ENCODE results near the gene RAD18.
A peak's percentile ranks its signal among the peaks of the same experiment; 100 is the strongest.

The RAD18 gene

GRCh38 chr3:8963137-8963853, at the start of gene RAD18:
Gene RAD18, minus strand, starts transcription at chr3:8963472. Its CDS starts 87 bp downstream, at chr3:8963385.
- DNase-seq = peak; percentile 93

GRCh38 chr3:9012521-9012920, 49.2 kb upstream of the RAD18 start:
- DNase-seq = no peak

DNA sequence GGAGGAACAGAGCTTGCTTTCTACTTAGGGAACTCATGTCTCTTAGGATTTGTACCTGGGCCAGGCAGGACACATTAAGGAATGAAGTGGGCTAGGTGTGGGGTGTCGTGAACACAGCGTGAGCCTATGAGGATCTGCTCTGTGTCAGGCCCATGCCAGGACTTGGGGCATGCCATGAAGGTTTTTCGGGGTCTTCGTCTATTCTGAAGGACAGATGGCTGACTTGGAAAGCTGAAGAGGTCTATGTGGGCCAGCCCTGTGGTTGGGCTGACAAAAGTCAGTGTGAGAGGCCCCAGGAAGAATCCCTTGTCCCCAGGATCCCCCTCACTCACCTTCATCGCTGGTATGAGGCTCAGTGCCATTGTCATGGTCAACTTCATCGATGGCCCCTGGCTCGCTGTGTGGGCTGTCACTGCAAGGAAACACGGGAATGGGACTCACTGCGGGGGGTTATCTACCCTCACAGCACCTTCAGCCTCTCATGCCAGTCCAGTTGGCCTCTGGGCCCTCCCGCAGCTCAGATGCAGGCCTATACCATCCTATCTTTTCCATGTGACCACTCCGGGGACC, 46.8 kb upstream of the RAD18 start:
- no peak for DNase-seq

GRCh38 chr3:9008550-9009255, 45.4 kb upstream of the RAD18 start:
- no peak for DNase-seq

DNA sequence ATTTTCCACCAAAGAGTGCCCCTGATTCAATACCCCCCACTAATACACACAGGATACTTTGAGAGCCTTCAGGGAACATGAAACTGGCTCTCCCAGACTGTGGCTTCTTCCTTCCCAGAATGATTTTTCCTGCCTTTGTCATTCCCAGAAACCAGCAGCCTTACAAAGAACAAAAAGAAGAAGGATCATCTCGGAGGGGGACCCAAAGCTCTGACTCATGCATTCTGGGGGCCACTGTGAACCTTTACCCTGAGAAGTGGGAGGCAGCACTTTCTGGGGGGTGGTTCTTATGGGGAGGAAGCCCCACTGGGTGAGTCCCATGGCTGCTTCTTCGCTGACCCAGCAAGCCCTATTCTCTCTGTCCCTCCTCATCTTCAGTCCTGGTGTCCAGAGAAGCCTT, 44.7 kb upstream of the RAD18 start:
- DNase-seq = no peak

- DNase-seq = no peak
These were observed 43.9 kb upstream of the RAD18 start for GRCh38 chr3:9007213-9007612.

- DNase-seq = no peak
These were observed 36.8 kb upstream of the RAD18 start for GRCh38 chr3:9000041-9000440.

- DNase-seq = no peak
These were observed 33.9 kb upstream of the RAD18 start for GRCh38 chr3:8997151-8997550.

- no peak for DNase-seq
These were observed 33.4 kb upstream of the RAD18 start for GRCh38 chr3:8996681-8997121.

- DNase-seq = no peak
These were observed 32.9 kb upstream of the RAD18 start for GRCh38 chr3:8996216-8996615.

DNA sequence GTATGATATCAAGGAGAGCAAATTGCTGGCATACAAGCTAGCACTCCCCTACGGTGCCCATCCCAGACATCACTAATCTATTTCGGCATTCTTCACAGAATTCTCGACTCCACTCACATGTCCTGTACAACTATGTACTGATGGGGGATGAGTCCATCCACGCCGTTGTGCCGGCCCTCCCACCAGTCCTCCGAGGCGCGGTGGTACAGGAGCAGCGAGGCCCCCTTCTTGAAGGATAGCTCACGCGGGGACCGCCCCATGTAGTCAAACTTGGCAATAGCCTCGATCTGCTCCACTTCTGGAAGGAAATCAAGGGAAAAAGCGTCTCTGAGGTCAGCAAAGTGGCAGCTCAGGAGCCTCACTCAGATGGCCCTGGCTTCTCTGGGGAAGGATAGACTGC, 31.0 kb upstream of the RAD18 start:
- DNase-seq = no peak

- no peak for DNase-seq
These were observed 30.1 kb upstream of the RAD18 start for GRCh38 chr3:8993331-8993730.

- DNase-seq = no peak
These were observed 29.6 kb upstream of the RAD18 start for GRCh38 chr3:8992854-8993253.

GRCh38 chr3:8992199-8992598, 28.9 kb upstream of the RAD18 start:
- no peak for DNase-seq

GRCh38 chr3:8990266-8991215, 27.3 kb upstream of the RAD18 start:
- DNase-seq = no peak

DNA sequence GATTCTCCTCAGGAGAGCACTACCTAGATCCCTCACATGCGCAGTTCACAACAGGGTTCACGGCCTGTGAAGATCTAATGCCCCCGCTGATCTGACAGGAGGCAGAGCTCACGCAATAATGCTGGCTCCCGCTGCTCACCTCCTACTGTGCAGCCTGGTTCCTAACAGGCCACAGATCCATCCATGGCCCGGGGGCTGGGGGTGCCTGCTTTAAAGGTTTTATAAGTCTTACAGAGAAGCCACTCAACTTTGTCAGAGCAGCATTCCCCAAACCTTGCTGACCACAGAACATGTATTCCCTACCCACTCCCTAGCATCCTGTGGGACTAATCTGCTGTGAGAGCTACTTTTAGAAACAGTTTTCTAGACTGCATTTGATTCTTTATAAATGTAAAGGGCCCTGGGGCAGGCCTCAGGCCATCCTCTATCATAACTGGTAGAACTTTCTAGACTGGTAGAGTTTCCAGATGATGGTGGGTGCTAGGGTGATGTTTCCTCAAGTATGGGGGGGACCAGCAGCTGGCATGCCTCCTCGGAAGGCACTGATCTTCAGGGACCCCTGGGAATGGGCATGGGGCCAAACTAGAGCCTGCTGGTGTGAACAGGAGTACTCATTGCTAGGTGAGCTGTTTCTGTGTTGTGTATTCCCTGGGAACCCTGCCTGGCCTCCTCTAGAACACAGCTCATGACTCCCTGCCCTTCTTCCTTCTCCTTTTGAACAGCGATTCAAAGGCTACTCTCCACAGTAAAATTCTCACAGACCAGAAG, 25.7 kb upstream of the RAD18 start:
- DNase-seq = no peak

DNA sequence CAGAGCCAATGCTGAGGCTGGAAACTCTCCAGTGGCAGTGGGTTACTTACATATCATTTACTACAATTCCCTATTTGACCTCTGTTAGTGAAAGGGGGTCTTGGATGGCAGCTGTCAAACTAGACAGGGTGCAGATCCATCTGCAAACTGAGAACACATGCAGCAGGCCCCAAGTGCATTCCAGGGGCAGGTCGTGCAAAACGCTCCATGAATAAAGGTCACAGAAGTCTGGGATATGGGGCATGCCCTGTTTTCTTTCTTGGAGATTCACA, 25.0 kb upstream of the RAD18 start:
- DNase-seq = no peak

- peak; percentile 52 for DNase-seq
These were observed 24.5 kb upstream of the RAD18 start for GRCh38 chr3:8987645-8988383.

DNA sequence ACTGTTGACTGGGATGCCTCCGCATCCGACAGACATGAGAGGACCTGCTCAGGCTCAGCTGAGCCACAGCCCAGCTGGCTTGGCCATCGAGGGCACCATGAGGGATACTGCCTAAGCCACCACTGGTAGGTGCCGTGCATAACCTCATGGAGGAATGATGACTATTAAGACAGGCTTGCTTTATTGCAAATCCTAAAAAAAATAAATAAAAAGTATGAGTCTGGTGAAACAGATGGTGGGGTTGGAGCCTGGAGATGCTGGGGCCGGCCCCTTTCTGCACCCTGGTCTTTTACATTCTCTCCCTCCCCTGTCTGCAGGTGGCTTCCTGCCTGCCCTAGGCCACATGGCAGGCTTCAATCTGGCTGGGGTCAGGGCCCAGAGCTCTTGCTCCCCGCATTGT, 24.0 kb upstream of the RAD18 start:
- no peak for DNase-seq

GRCh38 chr3:8986741-8987140, 23.5 kb upstream of the RAD18 start:
- no peak for DNase-seq

DNA sequence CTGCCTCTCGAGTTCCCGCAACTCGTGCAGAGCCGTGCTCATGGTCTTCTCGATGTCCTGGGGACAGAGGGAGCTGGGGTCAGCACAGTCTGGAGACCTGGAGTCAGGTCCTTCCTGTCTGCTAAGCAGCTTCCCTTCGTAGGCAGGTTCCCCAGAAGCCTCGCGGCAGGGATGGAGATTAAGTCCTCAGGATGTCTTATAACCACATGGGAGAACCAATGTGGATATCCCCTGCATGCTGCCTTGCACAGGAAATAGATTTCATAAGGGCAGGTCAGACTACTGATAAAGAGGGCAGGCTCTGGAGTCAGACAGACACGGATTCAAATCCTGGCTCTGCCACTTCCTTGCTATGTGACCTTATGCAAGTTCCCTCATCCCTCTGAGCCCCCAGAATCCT, 22.6 kb upstream of the RAD18 start:
- DNase-seq = no peak

GRCh38 chr3:8985411-8985831, 22.1 kb upstream of the RAD18 start:
- no peak for DNase-seq
